Testis (tissue), 2 donors: ENCODE measurements around the gene TULP1.

ENCODE experiments used
- CTCF ChIP-seq, 3 experiments: fragments of 450-650 bp in 2 of 3; fragments of 200-600 bp in 1 of 3; sonication (generic) in 1 of 3; IDR thresholded peaks; one replicate each; pipeline ENCODE4 v1.5.1; 2016 to 2019; ENCODE audit warnings: antibody characterized with exemption in 3 of 3, mild to moderate bottlenecking in 2 of 3, moderate library complexity in 1 of 3
- POLR2A ChIP-seq: fragments of 450-650 bp; IDR thresholded peaks from one replicate; pipeline ENCODE4 v1.6.1; 2017; ENCODE audit warnings: antibody characterized with exemption, mild to moderate bottlenecking, moderate library complexity

DNA sequence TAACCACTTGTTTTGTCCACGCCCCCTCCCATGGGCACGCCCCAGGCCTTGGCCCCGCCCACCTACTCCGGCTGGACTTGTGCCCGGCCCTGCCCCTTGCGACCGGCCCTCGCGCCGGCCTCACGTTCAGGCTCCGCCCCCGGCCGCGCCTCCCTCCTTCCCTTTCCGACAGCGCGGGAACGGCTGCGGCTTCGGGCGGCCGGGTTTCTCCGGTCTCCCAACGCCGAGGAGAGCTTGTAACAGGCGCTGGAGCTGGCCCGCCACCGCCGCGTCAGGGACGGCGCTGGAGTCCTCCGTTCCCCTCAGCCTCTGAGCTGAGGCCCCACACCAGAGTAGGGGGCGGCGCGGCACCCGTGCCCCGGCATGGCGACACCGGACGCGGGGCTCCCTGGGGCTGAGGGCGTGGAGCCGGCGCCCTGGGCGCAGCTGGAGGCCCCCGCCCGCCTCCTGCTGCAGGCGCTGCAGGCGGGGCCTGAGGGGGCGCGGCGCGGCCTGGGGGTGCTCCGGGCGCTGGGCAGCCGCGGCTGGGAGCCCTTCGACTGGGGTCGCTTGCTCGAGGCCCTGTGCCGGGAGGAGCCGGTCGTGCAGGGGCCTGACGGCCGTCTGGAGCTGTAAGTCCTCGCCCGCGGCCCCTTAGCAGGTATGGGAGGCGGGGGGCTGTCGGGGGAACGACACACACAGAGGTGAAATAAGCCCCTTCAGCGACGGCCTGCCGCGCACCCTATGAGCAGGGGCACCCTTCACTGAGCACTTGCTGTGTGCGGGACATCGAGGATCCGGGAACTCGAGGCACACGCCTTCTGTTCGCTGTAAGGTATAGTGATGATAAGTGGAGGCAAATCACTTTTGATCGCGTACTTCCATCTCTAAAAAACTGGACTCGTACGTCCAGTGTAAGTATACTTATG lies 60.3 kb downstream of the TULP1 start, which contains the start of gene FANCE:
- TF ChIP-seq CTCF (IDR thresholded peaks at IDR 0.05) = no peak
- no peak for TF ChIP-seq POLR2A
